Measurements from ENCODE around the gene CCNE1.
"Not testable (repeated sequence)": the region's sequence is repeated elsewhere in the genome, so short reads cannot be mapped to it uniquely, and the experiment has no call there.

Gene CCNE1

DNA sequence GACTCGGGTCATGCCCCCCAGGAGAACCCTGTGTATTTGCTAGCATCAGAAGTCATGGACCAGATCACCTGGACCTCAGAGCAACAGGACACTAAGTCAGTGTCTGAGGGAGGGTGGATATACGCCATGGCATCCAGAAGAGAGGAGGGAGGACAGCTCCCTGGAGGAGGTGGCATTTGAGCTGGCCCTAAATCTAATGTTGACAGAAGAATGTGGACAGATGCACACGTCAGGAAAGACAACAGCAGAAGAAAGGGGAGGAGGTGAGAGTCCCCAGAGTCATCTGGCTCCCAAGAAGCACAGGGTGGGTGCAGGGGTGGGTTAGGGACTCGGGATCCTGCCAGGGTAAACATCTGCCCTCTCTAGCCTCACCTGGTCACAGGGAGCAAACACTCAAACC, 24.5 kb upstream of the CCNE1 start:
- no peak for DNase-seq (ENCODE audit: low read depth)

GRCh38 chr19:29789007-29789406, 22.8 kb upstream of the CCNE1 start:
- no peak for DNase-seq (ENCODE audit: low read depth)

DNA sequence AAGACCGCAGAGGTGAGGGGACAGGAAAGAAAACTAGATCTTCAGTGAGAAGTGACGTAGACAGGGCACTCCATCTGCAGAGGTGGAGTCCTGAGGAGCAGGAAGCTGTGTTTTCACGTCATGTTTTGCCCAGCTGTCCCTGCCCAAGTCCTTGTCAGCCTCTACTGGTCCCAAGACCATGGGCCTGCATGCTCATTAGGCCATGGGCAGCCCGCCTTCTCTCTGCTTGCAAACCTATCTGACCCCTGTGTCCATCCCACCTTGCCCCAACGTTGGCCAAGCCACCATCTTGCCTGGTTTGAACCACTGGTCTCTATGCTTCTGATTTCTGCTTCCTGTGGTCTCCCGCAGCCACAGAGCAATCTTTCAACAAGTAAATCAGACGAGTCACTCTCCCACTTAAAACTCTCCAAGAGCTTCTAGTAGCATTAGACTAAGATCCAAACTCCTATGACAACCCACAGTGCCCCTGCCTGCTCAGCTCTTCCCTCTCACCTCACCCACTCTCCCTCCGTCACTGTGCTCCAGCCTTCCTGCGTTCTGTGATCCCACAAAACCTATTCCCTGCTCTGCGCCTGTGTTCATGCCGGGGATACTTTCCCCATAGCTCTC, 18.6 kb upstream of the CCNE1 start:
- no peak for DNase-seq (ENCODE audit: low read depth)

DNA sequence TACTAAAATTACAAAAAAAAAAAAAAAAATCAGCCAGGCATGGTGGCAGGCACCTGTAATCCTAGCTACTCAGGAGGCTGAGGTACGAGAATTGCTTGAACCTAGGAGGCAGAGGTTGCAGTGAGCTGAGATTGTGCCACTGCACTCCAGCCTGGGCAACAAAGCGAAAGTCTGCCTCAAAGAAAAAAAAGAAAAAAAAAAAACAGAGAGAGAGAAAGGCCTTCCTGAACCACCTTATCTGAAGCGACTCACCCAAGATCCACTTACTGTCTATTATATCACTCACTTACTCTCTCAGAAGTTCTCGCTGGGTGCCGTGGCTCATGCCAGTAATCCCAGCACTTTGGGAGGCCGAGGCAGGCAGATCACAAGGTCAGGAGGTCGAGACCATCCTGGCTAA, 17.3 kb upstream of the CCNE1 start:
- not testable (repeated sequence) for DNase-seq (ENCODE audit: low read depth)

- DNase-seq (ENCODE audit: low read depth) = no peak
Observed at GRCh38 chr19:29795461-29796172, 16.2 kb upstream of the CCNE1 start.

DNA sequence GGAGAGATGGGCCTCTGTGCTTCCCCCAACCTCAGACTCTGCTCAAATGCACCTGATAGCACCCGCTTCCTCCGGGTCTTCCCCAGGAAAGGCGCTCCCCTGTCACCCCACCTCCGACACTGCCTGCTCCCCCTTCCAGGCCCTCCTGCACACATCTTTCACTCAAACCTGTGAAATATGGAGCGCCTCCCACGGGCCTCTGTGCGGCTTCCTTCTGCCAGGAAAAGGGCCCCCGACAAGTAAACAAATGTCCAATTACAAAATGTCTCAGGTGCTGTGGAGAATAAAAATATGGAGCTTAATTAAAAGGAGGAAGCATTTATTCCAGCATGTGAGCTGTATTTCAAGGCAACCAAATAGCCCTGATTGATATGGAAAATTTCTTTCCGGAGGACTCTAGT, 15.6 kb upstream of the CCNE1 start:
- no peak for DNase-seq (ENCODE audit: low read depth)

DNA sequence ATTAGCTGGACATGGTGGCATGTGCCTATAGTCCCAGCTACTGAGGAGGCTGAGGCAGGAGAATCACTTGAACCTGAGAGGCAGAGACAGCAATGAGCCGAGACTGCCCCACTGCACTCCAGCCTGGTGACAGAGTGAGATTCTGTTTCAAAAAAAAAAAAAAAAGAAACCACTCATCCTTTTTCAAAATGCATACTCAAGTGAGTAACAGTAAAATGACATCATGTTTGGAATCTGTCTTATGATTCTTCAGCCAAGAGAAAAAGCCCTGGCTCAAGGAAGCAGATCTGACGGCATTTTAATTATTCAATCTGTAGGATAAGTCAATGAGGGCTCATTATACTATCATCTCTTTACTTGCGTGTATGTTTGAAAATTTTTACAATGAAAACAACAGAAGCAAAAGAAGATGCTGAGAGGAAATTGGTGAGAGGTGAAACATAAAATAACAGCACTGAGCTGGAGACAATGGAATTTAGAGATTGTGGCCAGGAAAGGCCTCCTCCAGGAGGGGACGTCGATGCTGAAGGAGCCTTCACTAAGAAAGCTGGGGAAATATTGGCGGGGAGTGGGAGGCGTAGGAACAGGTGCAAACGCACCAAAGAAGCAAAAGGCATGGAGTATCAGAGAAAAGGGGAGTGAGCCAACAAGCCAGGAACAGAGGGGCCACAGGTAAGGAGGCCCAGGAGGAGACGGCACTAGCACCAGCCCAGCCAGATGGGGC, 12.9 kb upstream of the CCNE1 start:
- peak; percentile 19 for DNase-seq (ENCODE audit: low read depth)

- no peak for DNase-seq (ENCODE audit: low read depth)
Observed at GRCh38 chr19:29800100-29800825, 11.5 kb upstream of the CCNE1 start.

GRCh38 chr19:29803951-29804350, 7.8 kb upstream of the CCNE1 start:
- DNase-seq (ENCODE audit: low read depth) = not testable (repeated sequence)

- DNase-seq (ENCODE audit: low read depth) = no peak
Observed at GRCh38 chr19:29804493-29804892, 7.3 kb upstream of the CCNE1 start.

- DNase-seq (ENCODE audit: low read depth) = peak; percentile 9
Observed at GRCh38 chr19:29805031-29805965, 6.5 kb upstream of the CCNE1 start.

DNA sequence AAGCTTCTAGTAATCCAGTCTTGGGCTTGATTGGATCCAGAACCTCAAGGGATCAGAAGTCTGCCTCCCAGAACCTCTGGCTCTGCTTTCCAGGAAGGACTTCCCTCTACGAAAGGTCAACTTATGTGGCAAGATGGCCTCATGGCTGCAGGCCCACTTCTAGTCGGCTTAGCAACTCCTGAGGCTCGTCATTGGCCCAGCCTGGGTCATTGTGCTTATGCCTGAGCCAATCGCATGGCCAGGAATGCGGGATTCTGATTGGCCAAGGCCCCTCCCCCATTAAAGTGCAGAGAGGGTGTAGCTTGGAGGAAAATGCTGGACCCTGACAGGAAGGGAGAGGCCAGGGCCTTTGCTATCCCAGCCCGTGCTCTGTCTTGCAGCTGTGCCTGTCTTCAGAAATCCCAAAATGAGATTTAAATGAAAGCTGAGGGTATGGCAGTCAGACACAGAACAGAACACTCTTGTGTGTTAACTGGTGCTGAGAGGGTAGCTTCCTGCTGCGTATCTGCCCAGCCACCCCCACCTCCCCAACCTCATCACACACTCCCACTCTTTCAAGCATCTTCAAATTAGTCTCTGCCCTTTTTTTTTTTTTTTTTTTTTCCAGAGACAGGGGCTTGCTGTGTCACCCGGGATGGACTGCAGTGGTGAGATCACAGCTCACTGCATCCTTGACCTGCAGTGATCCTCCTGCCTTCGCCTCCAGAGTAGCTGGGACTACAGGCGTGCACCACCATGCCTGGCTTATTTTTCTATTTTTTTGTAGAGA, 5.5 kb upstream of the CCNE1 start:
- peak; percentile 42 for DNase-seq (ENCODE audit: low read depth)

DNA sequence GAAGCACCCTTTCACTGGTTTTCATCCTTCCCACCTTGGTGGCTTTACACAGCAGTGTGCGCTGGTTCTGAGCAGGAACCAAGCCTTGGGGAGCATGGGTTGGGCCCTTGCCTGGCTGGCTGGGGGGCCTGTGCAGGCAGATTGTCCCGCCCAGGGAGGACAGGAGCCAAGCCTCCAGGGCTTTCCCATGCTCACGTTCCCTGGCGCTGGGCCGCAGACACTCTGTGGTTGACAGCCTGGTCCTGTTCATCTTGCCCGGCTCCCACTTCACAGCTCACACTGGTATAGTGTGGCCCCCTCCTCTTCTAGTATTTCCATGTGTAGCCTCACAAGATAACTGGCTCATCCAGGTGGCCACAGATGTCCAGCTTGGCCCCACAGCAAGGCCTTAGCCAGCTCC, 4.6 kb upstream of the CCNE1 start:
- no peak for DNase-seq (ENCODE audit: low read depth)

- DNase-seq (ENCODE audit: low read depth) = no peak
Observed at GRCh38 chr19:29807870-29808405, 3.9 kb upstream of the CCNE1 start.

GRCh38 chr19:29809795-29810503, 1.8 kb upstream of the CCNE1 start:
- DNase-seq (ENCODE audit: low read depth) = no peak

DNA sequence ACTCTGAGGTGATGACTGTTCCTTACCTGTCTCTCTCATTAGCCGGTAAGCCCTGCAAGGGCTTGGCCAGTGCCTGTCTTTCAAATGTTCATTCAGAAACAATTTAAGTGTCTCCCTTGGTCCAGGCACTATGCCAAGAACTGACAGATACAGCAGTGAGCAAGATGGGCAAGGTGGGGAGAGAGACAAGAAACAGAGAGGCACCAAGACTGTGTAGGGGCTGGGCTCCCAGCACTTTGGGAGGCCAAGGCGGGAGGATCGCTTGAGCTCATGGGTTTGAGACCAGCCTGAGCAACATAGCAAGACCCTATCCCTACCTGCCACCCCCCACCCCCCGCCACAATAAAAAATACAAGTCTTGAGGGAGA, 1.3 kb upstream of the CCNE1 start:
- DNase-seq (ENCODE audit: low read depth) = no peak

DNA sequence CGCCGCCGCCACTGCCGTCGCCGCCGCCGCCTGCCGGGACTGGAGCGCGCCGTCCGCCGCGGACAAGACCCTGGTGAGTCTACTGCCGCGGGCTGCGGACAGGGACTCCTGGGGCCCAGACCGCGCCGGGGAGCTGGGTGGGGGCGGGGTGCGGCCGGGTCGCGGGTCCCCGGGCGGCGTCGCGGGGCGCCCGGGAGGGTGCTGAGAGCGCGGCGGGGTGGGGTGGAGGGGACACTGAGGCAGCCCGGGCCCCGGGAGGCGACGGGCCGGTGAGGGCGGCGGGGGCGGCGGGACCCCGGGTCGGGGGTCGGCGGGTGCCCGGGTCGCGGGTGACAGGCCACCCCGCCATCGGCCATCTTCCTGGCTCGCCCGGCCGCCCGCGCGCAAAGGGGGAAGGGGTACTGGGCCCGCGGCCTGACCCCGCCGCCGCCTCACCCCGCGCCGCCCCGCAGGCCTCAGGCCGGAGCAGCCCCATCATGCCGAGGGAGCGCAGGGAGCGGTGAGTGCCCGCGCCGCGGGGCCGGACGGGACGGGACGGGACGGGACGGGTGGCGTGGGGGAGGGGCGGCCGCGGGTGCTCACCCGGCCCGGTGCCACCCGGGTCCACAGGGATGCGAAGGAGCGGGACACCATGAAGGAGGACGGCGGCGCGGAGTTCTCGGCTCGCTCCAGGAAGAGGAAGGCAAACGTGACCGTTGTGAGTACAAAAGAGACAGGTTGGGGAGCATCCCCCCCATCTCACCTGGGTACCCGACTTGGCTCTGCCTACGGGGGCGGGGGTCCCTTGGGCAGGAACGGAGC, 489 bp downstream of the CCNE1 start:
- no peak for DNase-seq (ENCODE audit: low read depth)

GRCh38 chr19:29812881-29813275, 1.1 kb downstream of the CCNE1 start:
- DNase-seq (ENCODE audit: low read depth) = no peak

DNA sequence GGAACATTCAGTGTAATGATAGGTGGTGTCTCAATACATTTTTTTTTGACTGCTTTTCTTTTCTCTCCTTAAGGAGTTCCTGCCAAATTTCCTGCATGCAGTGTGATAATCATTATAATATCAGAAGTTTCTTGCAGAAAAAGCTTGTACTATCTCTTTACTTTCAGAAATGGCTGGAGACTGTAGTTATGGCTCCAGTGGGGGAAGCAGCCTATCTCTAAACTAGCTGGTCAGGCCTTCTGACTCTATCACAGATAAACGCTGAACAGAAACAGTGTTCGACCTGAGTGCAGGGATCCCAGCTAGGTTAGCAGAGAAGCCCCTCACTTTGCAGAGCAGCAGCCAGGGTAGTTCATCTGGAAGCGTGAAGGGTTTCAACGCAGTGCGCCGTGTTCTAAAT, 1.9 kb downstream of the CCNE1 start:
- no peak for DNase-seq (ENCODE audit: low read depth)
